GM12878 (cell line): ENCODE results near the gene SFR1. TPM values are rescaled to one million over a fixed set of nuclear protein-coding genes. Genes with fewer than 3 reads are reported as not detected.

ENCODE experiments used
- ATAC-seq: fragments of 200-7000 bp; cut with Tn5 transposase; 3 replicates; pipeline ENCODE4 v1.9.1; 2020; ENCODE audit warnings: mild to moderate bottlenecking, moderate library complexity
- BruUV-seq: library from RNA; stranded (reverse); fragments of 400-500 nt; replicated peaks from 2 replicates; lab custom pipeline; 2021; lab: Mats Ljungman, UMichigan
- CTCF ChIA-PET: fragments of 300-600 bp; sonication (Branson Sonifier 250); formaldehyde crosslinking; extraction: SDS; loops from one replicate; lab custom pipeline; 2021; ENCODE audit warnings: inconsistent platforms; lab: Yijun Ruan, JAX
- POLR2A ChIA-PET: fragments of 350-600 bp; formaldehyde crosslinking; extraction: SDS; loops from one replicate; lab custom pipeline; 2021; ENCODE audit warnings: inconsistent platforms; lab: Charles Lee
- RAD21 ChIA-PET: fragments of 300-600 bp; sonication (Branson Sonifier 250); formaldehyde crosslinking; loops from one replicate; lab custom pipeline; 2023; ENCODE audit warnings: antibody characterized with exemption; ENCODE audit not compliant: unreplicated experiment; lab: Charles Lee
- SMC1A ChIA-PET: fragments of 300-600 bp; sonication (Branson Sonifier 250); formaldehyde crosslinking; loops from one replicate; lab custom pipeline; 2023; ENCODE audit not compliant: unreplicated experiment, uncharacterized antibody; lab: Charles Lee
- DNase-seq: peaks from one replicate; pipeline ENCODE4 v3.0.0-alpha.2; 2011; ENCODE audit warnings: low read depth, low spot score
- FAIRE-seq: peaks from 3 replicates; lab custom pipeline; 2011; peaks lifted over from hg19 to GRCh38; lab: Jason Lieb, UNC
- H2AFZ ChIP-seq: 2 replicates; pipeline ENCODE4 v1.6.0; 2011; ENCODE audit warnings: low read depth, low read length, control low read depth; ENCODE audit not compliant: control insufficient read depth
- H3K27ac ChIP-seq: 2 replicates; pipeline ENCODE4 v1.5.1; 2011; ENCODE audit warnings: control low read depth; ENCODE audit not compliant: control insufficient read depth, insufficient read depth
- H3K27me3 ChIP-seq, 2 experiments: replicated peaks in 1 of 2; 2 replicates each; pipeline versions ENCODE4 v1.6.0 to v1.6.1; 2011; ENCODE audit warnings: low read length in 1 of 2; ENCODE audit not compliant: control insufficient read depth in 2 of 2, insufficient read depth in 2 of 2
- H3K36me3 ChIP-seq, 2 experiments: 2 replicates each; pipeline ENCODE4 v1.5.1; 2011; ENCODE audit warnings: low read length in 1 of 2; ENCODE audit not compliant: control insufficient read depth in 2 of 2, insufficient read depth in 2 of 2
- H3K4me1 ChIP-seq: 2 replicates; pipeline ENCODE4 v1.6.1; 2011; ENCODE audit warnings: mild to moderate bottlenecking, low read length, moderate library complexity, mixed read lengths; ENCODE audit not compliant: control insufficient read depth, insufficient read depth
- H3K4me2 ChIP-seq: 2 replicates; pipeline ENCODE4 v1.6.0; 2011; ENCODE audit warnings: control low read depth; ENCODE audit not compliant: control insufficient read depth, insufficient read depth
- H3K4me3 ChIP-seq: fragments of 200-600 bp; sonication (generic); 2 replicates; pipeline ENCODE4 v1.5.1; 2016
- H3K79me2 ChIP-seq: 2 replicates; pipeline ENCODE4 v1.6.0; 2011; ENCODE audit warnings: low read length; ENCODE audit not compliant: control insufficient read depth, insufficient read depth
- H3K9ac ChIP-seq: 2 replicates; pipeline ENCODE4 v1.8.0; 2011; ENCODE audit warnings: low read length, control low read depth, mixed read lengths; ENCODE audit not compliant: control insufficient read depth, insufficient read depth
- H3K9me3 ChIP-seq: replicated peaks from 3 replicates; pipeline ENCODE4 v1.5.1; 2011; ENCODE audit warnings: mild to moderate bottlenecking, low read length; ENCODE audit not compliant: control insufficient read depth, insufficient read depth
- H4K20me1 ChIP-seq: 2 replicates; pipeline ENCODE4 v1.6.0; 2011; ENCODE audit not compliant: control insufficient read depth, insufficient read depth
- EZH2 ChIP-seq: IDR thresholded peaks from 2 replicates; pipeline ENCODE4 v1.6.1; 2012; ENCODE audit warnings: low read depth, mild to moderate bottlenecking, control low read depth, inconsistent platforms, low read length, borderline replicate concordance; ENCODE audit not compliant: control insufficient read depth
- FOXK2 ChIP-seq: fragments of 450-650 bp; IDR thresholded peaks from 2 replicates; pipeline ENCODE4 v1.6.1; 2017; ENCODE audit warnings: mild to moderate bottlenecking, moderate library complexity
- HCFC1 ChIP-seq: fragments of 150-350 bp; IDR thresholded peaks from 2 replicates; pipeline ENCODE4 v1.6.1; 2014; ENCODE audit warnings: low read length
- KLF5 ChIP-seq: fragments of 450-650 bp; IDR thresholded peaks from 2 replicates; pipeline ENCODE4 v1.6.1; 2014; ENCODE audit warnings: mild to moderate bottlenecking; ENCODE audit not compliant: partially characterized antibody
- MXI1 ChIP-seq: fragments of 150-350 bp; IDR thresholded peaks from 2 replicates; pipeline ENCODE4 v1.6.1; 2011; ENCODE audit warnings: low read depth, mild to moderate bottlenecking, inconsistent platforms, low read length, improper control_type of control experiment
- POLR2AphosphoS5 ChIP-seq: IDR thresholded peaks from 2 replicates; pipeline ENCODE4 v1.6.1; 2011; ENCODE audit warnings: mild to moderate bottlenecking, low read length, inconsistent platforms
- RFX5 ChIP-seq: IDR thresholded peaks from 2 replicates; pipeline ENCODE4 v1.6.1; 2011; ENCODE audit warnings: low read depth, low read length, improper control_type of control experiment
- RUNX3 ChIP-seq: IDR thresholded peaks from 2 replicates; pipeline ENCODE4 v1.6.1; 2012; ENCODE audit warnings: low read length, inconsistent platforms
- SMARCA5 ChIP-seq: fragments of 450-650 bp; IDR thresholded peaks from 2 replicates; pipeline ENCODE4 v1.6.1; 2017; ENCODE audit warnings: mild to moderate bottlenecking
- TAF1 ChIP-seq: IDR thresholded peaks from 2 replicates; pipeline ENCODE4 v1.6.1; 2011; ENCODE audit warnings: mild to moderate bottlenecking, low read depth, low read length, borderline replicate concordance
- TARDBP ChIP-seq: IDR thresholded peaks from 2 replicates; pipeline ENCODE4 v1.6.1; 2016; ENCODE audit warnings: borderline replicate concordance
- TCF3 ChIP-seq: IDR thresholded peaks from 2 replicates; pipeline ENCODE4 v1.6.1; 2012; ENCODE audit warnings: low read depth, mild to moderate bottlenecking, low read length, borderline replicate concordance; ENCODE audit not compliant: insufficient read depth
- WGBS: methylation state at CpG from one replicate; pipeline ENCODE4 v1.1.6; 2016; ENCODE audit warnings: low lambda C conversion rate; ENCODE audit not compliant: insufficient replicate concordance, insufficient coverage; ENCODE audit errors: missing lambda C conversion rate; 5-methylcytosine and 5-hydroxymethylcytosine counted together
- in situ Hi-C: fragments of 300-500 bp; cut with MboI; formaldehyde crosslinking; loops from 9 replicates; pipeline ENCODE4 v1.14.3; 2018; ENCODE audit warnings: mixed read lengths
- intact Hi-C: fragments of 100-400 bp; cut with micrococcal nuclease; formaldehyde crosslinking; loops from one replicate; pipeline ENCODE4 v1.14.2; 2022; ENCODE audit not compliant: unreplicated experiment
- polyA plus RNA-seq, 11 experiments: library from polyadenylated mRNA; depleted of rRNA in 4 of 11; unstranded in 6 of 11; stranded (reverse) in 5 of 11; fragments of >200 nt; fragmentation: Nextera tagmentation in 4 of 11; fragmentation: Illumina TruSeq in 1 of 11; extraction: Ambion mirVana in 4 of 11; extraction: Trizol in 1 of 11; gene quantifications; 1 replicate in 1 of 11; 2 replicates in 10 of 11; pipeline versions ENCODE4 v1.2.1 to v1.2.3, GENCODE V29; 2011 to 2016; ENCODE audit warnings: inconsistent platforms in 2 of 11, missing spikeins in 2 of 11, low read depth in 1 of 11
- total RNA-seq, 4 experiments: library from RNA; depleted of rRNA in 3 of 4; stranded (reverse); fragments of >200 nt in 3 of 4; fragmentation: Illumina TruSeq in 1 of 4; extraction: Trizol in 1 of 4; gene quantifications; 2 replicates each; pipeline versions ENCODE4 v1.2.1 to v1.2.3, GENCODE V29; 2013 to 2021
- TF ChIP-seq, protein P1 (sequence below): fragments of 450-650 bp; IDR thresholded peaks from 2 replicates; pipeline ENCODE4 v1.6.1; 2014; ENCODE audit warnings: mild to moderate bottlenecking
- TF ChIP-seq, protein P2 (sequence below): IDR thresholded peaks from 2 replicates; pipeline ENCODE4 v1.6.1; 2012; ENCODE audit warnings: mild to moderate bottlenecking, low read depth, low read length

The SFR1 gene
- total and polyA plus RNA-seq, 10 of the 15 experiments (the other 5 are each of a cell fraction or from before 2014, with no cell fraction given), result 6.9 to 31.5 (median 14.9) TPM

DNA sequence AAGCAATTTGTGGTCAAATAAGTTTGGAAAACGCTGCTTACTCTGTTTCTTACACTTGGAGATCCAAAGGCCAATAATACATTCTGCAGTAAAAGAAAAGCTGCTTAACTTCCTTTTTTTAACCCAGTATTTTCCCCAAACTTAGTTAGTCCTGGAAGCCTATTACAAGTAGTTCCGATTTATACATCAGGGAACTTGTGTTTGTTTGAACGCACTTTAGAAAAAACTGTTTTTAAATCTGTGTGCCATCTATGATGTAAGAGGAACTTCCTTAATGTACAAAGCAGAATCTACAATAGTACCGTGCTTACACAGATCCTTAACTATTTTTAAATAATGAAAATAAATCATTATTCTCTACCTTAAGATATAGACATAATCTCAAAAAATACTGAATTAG, 23.0 kb downstream of the SFR1 start:
- intact Hi-C loops, result no loop called here
- BruUV-seq, result no TSS peak
- ATAC-seq, result no peak
- in situ Hi-C loops, result no loop called here
- TF ChIP-seq TAF1 (no peak), KLF5 (no peak), POLR2AphosphoS5 (no peak)
- TF ChIP-seq, protein P1, sequence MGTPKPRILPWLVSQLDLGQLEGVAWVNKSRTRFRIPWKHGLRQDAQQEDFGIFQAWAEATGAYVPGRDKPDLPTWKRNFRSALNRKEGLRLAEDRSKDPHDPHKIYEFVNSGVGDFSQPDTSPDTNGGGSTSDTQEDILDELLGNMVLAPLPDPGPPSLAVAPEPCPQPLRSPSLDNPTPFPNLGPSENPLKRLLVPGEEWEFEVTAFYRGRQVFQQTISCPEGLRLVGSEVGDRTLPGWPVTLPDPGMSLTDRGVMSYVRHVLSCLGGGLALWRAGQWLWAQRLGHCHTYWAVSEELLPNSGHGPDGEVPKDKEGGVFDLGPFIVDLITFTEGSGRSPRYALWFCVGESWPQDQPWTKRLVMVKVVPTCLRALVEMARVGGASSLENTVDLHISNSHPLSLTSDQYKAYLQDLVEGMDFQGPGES, result no peak
- TF ChIP-seq, all 136 proteins: peak for 0
- ChIA-PET CTCF (interaction anchor here (0.5 to 1.3 kb wide), 2 partner anchors 38 to 63 kb away, joined by 3 read pairs; no protein-coding TSS in a partner anchor), RAD21 (no interaction called here), POLR2A (no interaction called here), SMC1A (interaction anchor here (1.5 to 1.7 kb wide), 2 partner anchors 193 to 255 kb away, joined by 3 read pairs; no protein-coding TSS in a partner anchor)
- FAIRE-seq, result no peak
- 28% methylated on average over 4 of the region's 4 CpGs for WGBS
- Histone ChIP-seq H3K79me2 (no peaks in the 10 kb centered on the region), H3K4me2 (no peak overlapping the region), H2AFZ (no peak overlapping the region), H3K4me3 (no peak overlapping the region), H4K20me1 (no peaks in the 10 kb centered on the region), H3K9ac (no peak overlapping the region), H3K36me3 (no peaks in the 10 kb centered on the region), H3K27me3 (peaks cover 0 to 2% of the 10 kb centered on the region in 2 experiments; a peak in 2 of 4 replicates), H3K4me1 (no peaks in the 10 kb centered on the region), H3K27ac (no peak overlapping the region), H3K9me3 (no peaks in the 10 kb centered on the region)
- no peak for DNase-seq

DNA sequence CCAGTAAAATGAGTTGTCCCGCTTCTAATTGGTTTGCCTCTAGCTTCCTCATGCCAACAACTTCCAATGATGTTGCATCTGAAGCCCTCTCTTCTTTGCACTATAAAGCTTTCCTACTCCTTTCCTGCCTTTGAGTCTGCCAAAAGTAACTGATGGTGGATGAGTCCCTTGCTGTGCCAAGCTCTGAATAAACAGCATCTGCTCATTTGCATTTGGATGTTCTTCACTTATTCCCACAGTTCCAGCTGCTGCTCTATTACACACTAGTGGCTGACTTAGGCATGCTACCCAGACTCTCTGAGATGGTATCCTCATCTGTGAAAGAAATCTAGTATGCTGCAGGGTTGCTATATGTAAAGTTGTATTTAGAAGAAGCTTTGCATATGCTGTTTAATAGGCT, 24.9 kb downstream of the SFR1 start:
- no peaks in the 10 kb centered on the region for H3K9me3 ChIP-seq
- FAIRE-seq, result no peak
- no peak for DNase-seq
- H3K79me2 ChIP-seq, result no peaks in the 10 kb centered on the region
- ATAC-seq, result no peak
- CTCF ChIA-PET, result interaction anchor here (0.9 to 1.2 kb wide), 3 partner anchors 9 to 165 kb away, joined by 3 read pairs; no protein-coding TSS in a partner anchor
- SMC1A ChIA-PET, result interaction anchor here (2.0 kb wide), 1 partner anchor 259 kb away, joined by 5 read pairs; no protein-coding TSS in a partner anchor
- H3K4me3 ChIP-seq, result no peak overlapping the region
- H3K27ac ChIP-seq, result no peak overlapping the region
- H2AFZ ChIP-seq, result no peak overlapping the region
- no TSS peak for BruUV-seq
- RAD21 ChIA-PET, result interaction anchor here (1.7 kb wide), 1 partner anchor 259 kb away, joined by 4 read pairs; no protein-coding TSS in a partner anchor
- no peaks in the 10 kb centered on the region for H4K20me1 ChIP-seq
- H3K4me1 ChIP-seq, result no peaks in the 10 kb centered on the region
- POLR2A ChIA-PET, result no interaction called here
- 38% methylated on average over 1 of the region's 1 CpG for WGBS
- intact Hi-C loops (no loop called here), in situ Hi-C loops (no loop called here)
- no peak overlapping the region for H3K4me2 ChIP-seq
- H3K27me3 ChIP-seq, result peaks cover 0 to 2% of the 10 kb centered on the region in 2 experiments; a peak in 2 of 4 replicates
- H3K9ac ChIP-seq, result no peak overlapping the region
- no peaks in the 10 kb centered on the region for H3K36me3 ChIP-seq
- no peak for TF ChIP-seq EZH2
- no peak for TF ChIP-seq HCFC1
- TF ChIP-seq TARDBP, result no peak
- TF ChIP-seq RUNX3, result no peak
- no peak for TF ChIP-seq MXI1
- TF ChIP-seq SMARCA5, result no peak
- no peak for TF ChIP-seq TCF3
- no peak for TF ChIP-seq FOXK2
- TF ChIP-seq, protein P2, sequence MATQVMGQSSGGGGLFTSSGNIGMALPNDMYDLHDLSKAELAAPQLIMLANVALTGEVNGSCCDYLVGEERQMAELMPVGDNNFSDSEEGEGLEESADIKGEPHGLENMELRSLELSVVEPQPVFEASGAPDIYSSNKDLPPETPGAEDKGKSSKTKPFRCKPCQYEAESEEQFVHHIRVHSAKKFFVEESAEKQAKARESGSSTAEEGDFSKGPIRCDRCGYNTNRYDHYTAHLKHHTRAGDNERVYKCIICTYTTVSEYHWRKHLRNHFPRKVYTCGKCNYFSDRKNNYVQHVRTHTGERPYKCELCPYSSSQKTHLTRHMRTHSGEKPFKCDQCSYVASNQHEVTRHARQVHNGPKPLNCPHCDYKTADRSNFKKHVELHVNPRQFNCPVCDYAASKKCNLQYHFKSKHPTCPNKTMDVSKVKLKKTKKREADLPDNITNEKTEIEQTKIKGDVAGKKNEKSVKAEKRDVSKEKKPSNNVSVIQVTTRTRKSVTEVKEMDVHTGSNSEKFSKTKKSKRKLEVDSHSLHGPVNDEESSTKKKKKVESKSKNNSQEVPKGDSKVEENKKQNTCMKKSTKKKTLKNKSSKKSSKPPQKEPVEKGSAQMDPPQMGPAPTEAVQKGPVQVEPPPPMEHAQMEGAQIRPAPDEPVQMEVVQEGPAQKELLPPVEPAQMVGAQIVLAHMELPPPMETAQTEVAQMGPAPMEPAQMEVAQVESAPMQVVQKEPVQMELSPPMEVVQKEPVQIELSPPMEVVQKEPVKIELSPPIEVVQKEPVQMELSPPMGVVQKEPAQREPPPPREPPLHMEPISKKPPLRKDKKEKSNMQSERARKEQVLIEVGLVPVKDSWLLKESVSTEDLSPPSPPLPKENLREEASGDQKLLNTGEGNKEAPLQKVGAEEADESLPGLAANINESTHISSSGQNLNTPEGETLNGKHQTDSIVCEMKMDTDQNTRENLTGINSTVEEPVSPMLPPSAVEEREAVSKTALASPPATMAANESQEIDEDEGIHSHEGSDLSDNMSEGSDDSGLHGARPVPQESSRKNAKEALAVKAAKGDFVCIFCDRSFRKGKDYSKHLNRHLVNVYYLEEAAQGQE, result no peak
- TF ChIP-seq RFX5, result no peak
